Loucy (cell line): ENCODE data around the gene ZNF768.

Source experiments
- H2AFZ ChIP-seq: fragments of 200-600 bp; sonication (generic); 2 replicates; pipeline ENCODE4 v1.6.0; 2016; ENCODE audit warnings: antibody characterized with exemption, mild to moderate bottlenecking, low read length, moderate library complexity
- H3F3A ChIP-seq: fragments of 200-600 bp; 2 replicates; pipeline ENCODE4 v1.6.0; 2016; ENCODE audit warnings: antibody characterized with exemption, low read depth, mild to moderate bottlenecking
- H3K27me3 ChIP-seq: fragments of 200-600 bp; sonication (generic); 2 replicates; pipeline ENCODE4 v1.6.1; 2014; ENCODE audit warnings: low read length, mild to moderate bottlenecking; ENCODE audit not compliant: insufficient read depth, poor library complexity, severe bottlenecking
- H3K36me3 ChIP-seq: fragments of 200-600 bp; sonication (generic); 2 replicates; pipeline ENCODE4 v1.6.1; 2016; ENCODE audit warnings: low read length; ENCODE audit not compliant: insufficient read depth
- H3K4me1 ChIP-seq: fragments of 200-600 bp; sonication (generic); 2 replicates; pipeline ENCODE4 v1.5.1; 2014; ENCODE audit warnings: low read length, mild to moderate bottlenecking; ENCODE audit not compliant: insufficient read depth, poor library complexity, severe bottlenecking
- H3K4me2 ChIP-seq: fragments of 200-600 bp; sonication (generic); 2 replicates; pipeline ENCODE4 v1.6.0; 2014; ENCODE audit warnings: antibody characterized with exemption, low read length, low read depth, mild to moderate bottlenecking; ENCODE audit not compliant: poor library complexity, severe bottlenecking
- H3K4me3 ChIP-seq: fragments of 200-600 bp; sonication (generic); 2 replicates; pipeline ENCODE4 v1.5.1; 2014; ENCODE audit warnings: low read length, mild to moderate bottlenecking, mixed read lengths; ENCODE audit not compliant: poor library complexity, severe bottlenecking
- H3K79me2 ChIP-seq: fragments of 200-600 bp; sonication (generic); 2 replicates; pipeline ENCODE4 v1.6.1; 2014; ENCODE audit warnings: low read length; ENCODE audit not compliant: insufficient read depth
- H3K9ac ChIP-seq: fragments of 200-600 bp; sonication (generic); 2 replicates; pipeline ENCODE4 v1.6.0; 2014; ENCODE audit warnings: mild to moderate bottlenecking, low read depth, low read length, moderate library complexity; ENCODE audit not compliant: poor library complexity, severe bottlenecking
- H3K9me2 ChIP-seq: fragments of 200-600 bp; sonication (generic); replicated peaks from 2 replicates; pipeline ENCODE4 v1.6.1; 2016; ENCODE audit warnings: low read depth, low read length, mixed read lengths
- H3K9me3 ChIP-seq: fragments of 200-600 bp; sonication (generic); 2 replicates; pipeline ENCODE4 v1.6.1; 2014; ENCODE audit warnings: mild to moderate bottlenecking, antibody characterized with exemption, low read length, low read depth; ENCODE audit not compliant: insufficient read depth
- H4K20me1 ChIP-seq: fragments of 200-600 bp; sonication (generic); 2 replicates; pipeline ENCODE4 v1.6.0; 2014; ENCODE audit warnings: antibody characterized with exemption, low read length, mild to moderate bottlenecking; ENCODE audit not compliant: insufficient read depth, poor library complexity, severe bottlenecking
- EZH2phosphoT487 ChIP-seq: fragments of 200-600 bp; IDR thresholded peaks from 2 replicates; pipeline ENCODE4 v1.6.1; 2018; ENCODE audit warnings: antibody characterized with exemption, mild to moderate bottlenecking, moderate library complexity, borderline replicate concordance
- TF ChIP-seq, protein P1 (sequence below): fragments of 200-600 bp; sonication (generic); conservative IDR thresholded peaks from 2 replicates; pipeline ENCODE4 v1.5.1; 2014; ENCODE audit warnings: mild to moderate bottlenecking, antibody characterized with exemption, low read length

ZNF768 gene

GRCh38 chr16:30552956-30553355 lies 26.6 kb upstream of the ZNF768 start:
- Histone ChIP-seq H3K9me3 (no peaks in the 10 kb centered on the region), H3K9ac (no peak overlapping the region), H3K36me3 (no peaks in the 10 kb centered on the region), H3K4me1 (peaks cover 26% of the 10 kb centered on the region), H3K4me3 (no peak overlapping the region), H3K9me2 (no peaks in the 10 kb centered on the region), H3K79me2 (peaks cover 55% of the 10 kb centered on the region), H2AFZ (no peak overlapping the region), H3K27me3 (no peaks in the 10 kb centered on the region), H3F3A (no peaks in the 10 kb centered on the region), H3K4me2 (no peak overlapping the region), H4K20me1 (no peaks in the 10 kb centered on the region)
- TF ChIP-seq EZH2phosphoT487, result no peak
- TF ChIP-seq, protein P1, sequence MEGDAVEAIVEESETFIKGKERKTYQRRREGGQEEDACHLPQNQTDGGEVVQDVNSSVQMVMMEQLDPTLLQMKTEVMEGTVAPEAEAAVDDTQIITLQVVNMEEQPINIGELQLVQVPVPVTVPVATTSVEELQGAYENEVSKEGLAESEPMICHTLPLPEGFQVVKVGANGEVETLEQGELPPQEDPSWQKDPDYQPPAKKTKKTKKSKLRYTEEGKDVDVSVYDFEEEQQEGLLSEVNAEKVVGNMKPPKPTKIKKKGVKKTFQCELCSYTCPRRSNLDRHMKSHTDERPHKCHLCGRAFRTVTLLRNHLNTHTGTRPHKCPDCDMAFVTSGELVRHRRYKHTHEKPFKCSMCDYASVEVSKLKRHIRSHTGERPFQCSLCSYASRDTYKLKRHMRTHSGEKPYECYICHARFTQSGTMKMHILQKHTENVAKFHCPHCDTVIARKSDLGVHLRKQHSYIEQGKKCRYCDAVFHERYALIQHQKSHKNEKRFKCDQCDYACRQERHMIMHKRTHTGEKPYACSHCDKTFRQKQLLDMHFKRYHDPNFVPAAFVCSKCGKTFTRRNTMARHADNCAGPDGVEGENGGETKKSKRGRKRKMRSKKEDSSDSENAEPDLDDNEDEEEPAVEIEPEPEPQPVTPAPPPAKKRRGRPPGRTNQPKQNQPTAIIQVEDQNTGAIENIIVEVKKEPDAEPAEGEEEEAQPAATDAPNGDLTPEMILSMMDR, result no peak

- no peaks in the 10 kb centered on the region for H3K9me3 ChIP-seq
- no peaks in the 10 kb centered on the region for H4K20me1 ChIP-seq
- peaks cover 43% of the 10 kb centered on the region for H3K79me2 ChIP-seq
- peak overlapping the region; percentile 14 for H3K4me2 ChIP-seq
- H2AFZ ChIP-seq, result no peak overlapping the region
- no peaks in the 10 kb centered on the region for H3F3A ChIP-seq
- no peaks in the 10 kb centered on the region for H3K27me3 ChIP-seq
- H3K36me3 ChIP-seq, result no peaks in the 10 kb centered on the region
- no peak for TF ChIP-seq EZH2phosphoT487
- TF ChIP-seq, protein P1, result no peak
- H3K4me1 ChIP-seq, result peaks cover 21% of the 10 kb centered on the region
- H3K9me2 ChIP-seq, result no peaks in the 10 kb centered on the region
- H3K4me3 ChIP-seq, result no peak overlapping the region
- no peak overlapping the region for H3K9ac ChIP-seq
Observed at GRCh38 chr16:30551781-30552180, 25.4 kb upstream of the ZNF768 start.

DNA sequence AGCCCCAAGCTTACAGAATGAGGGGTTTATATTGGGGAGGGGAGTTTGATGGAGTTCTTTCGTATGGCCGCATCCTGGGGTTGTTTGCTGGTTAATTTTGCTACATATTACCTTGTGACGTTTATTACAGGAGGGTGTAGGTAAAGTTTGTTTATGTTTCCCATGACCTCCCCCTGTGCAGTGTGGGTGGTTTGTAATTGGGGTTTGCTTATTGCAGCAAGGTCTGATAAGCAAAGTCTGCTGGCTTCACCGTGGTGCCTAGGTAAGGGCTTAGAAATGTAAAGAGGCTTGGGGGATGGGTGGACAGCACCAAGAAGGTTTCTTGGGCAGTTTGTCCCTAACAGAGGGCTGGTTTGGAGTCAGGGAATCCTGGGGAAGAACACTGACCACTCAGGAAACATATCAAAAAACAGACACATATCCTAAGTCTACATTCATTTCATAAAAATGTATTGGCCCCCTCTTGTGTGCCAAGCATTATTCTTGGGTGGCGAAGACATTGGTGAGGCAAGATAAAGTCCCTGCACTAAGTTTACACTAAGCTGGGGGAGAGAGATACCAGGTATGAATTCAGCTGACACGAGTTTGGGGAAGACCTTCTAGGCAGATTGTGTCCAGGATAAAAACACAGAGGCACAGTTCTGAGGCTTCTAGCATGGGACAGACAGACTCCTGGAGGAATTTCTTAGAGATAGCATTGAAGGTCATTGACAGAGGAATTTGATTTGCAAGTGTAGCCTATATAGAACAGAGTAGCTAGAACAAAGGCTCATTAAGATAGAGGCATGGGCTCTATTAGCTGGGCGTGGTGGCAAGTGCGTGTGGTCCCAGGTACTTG lies 22.3 kb upstream of the ZNF768 start:
- Histone ChIP-seq H3K36me3 (no peaks in the 10 kb centered on the region), H3K9me2 (no peaks in the 10 kb centered on the region), H2AFZ (no peak overlapping the region), H3K79me2 (peaks cover 12% of the 10 kb centered on the region; the same call in 1 of the 2 replicates), H3K4me3 (no peak overlapping the region), H3K9me3 (no peaks in the 10 kb centered on the region), H3F3A (no peaks in the 10 kb centered on the region), H3K27me3 (no peaks in the 10 kb centered on the region), H4K20me1 (no peaks in the 10 kb centered on the region), H3K4me2 (no peak overlapping the region), H3K4me1 (peaks cover 15% of the 10 kb centered on the region), H3K9ac (no peak overlapping the region)
- no peak for TF ChIP-seq EZH2phosphoT487
- TF ChIP-seq, protein P1, result no peak
